NOMO-1 treated with dmso at 0.1 percent for 144 hours (cell line): ENCODE measurements around the gene CORIN.
"Not testable (repeated sequence)": the region's sequence is repeated elsewhere in the genome, so short reads cannot be mapped to it uniquely, and the experiment has no call there.

Source experiments
- DNase-seq: peaks from one replicate; lab custom pipeline; 2025; ENCODE audit not compliant: unreplicated experiment; lab: John Stamatoyannopoulos, UW

The CORIN gene

GRCh38 chr4:47776353-47776752, 61.5 kb downstream of the CORIN start:
- DNase-seq: no peak

DNA sequence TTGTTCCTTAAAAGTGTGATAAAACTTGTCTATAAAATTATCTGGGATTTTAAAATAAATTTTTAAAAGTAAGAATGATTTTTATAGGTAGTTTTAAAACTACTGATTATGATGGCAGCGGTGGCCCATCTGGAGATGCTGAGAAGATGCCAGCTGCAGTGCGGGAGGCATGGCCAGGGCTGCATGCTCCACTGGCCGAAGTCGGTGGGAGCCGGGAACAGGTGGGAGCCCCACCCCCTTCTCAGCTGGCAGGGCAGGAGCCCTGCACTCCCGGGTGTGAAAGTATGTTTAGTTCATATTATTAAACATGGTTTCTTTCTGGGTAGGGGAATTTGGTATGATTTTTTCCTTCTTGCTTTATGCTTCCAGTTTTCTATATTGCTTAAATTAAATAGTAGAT, 63.8 kb downstream of the CORIN start:
- no peak for DNase-seq

DNA sequence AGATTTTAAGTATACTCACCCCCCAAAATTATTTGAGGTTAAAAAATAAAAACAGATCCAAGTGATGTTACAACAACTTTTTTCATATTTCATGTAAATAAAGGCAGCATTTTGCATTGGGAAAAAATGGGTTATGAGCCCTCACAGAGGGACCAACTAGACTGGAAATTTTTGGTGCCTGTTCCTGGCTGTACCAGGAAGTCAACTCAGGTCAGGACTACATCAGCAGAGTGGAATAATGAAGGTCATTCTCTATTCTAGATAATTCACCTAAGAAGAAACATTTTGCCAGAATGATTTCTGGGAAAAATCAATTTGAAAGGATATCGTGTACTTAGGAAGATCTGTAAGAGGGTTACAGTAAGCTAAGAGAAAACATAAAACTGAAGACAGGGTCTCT, 66.8 kb downstream of the CORIN start:
- DNase-seq: no peak

GRCh38 chr4:47767956-47768355, 69.9 kb downstream of the CORIN start:
- DNase-seq: not testable (repeated sequence)

GRCh38 chr4:47763279-47763678, 74.6 kb downstream of the CORIN start:
- no peak for DNase-seq

- DNase-seq: no peak
Observed at GRCh38 chr4:47762376-47763266, 75.2 kb downstream of the CORIN start.

DNA sequence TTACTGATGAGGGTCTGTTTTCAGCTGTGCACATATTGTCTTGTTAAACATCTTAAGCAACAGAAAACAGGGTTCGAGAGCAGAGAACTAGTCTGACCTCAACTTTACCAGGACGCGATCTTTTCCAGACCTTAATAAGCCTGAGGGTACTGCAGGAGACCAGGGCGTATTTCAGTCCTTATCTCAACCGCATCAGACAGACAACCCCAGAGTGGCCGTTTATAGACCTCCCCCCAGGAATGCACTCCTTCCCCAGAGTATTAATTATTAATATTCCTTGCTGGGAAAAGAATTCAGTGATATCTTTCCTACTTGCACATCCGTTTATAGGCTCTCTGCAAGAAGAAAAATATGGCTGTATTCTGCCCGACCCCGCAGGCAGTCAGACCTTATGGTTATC, 84.6 kb downstream of the CORIN start:
- not testable (repeated sequence) for DNase-seq

GRCh38 chr4:47752214-47752613, 85.7 kb downstream of the CORIN start:
- no peak for DNase-seq

DNA sequence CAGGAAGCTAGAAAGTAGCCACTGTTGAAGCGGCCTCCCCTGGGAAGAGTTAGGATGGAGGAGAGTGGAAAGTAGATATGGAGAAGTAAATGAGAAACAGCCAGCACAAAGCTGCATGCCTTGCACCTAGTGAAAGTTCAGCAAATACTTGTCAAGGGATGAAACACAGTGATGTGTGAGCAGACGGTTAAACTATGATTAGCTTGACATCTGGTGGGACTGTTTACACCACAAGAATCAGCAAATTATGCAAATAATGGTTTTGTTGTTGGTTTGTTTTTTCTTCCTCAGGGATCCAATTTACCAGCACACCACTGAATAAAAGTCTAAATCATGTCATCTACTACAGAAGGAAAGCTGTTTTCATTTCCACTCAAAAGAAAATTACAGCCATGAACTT, 87.1 kb downstream of the CORIN start:
- no peak for DNase-seq

- DNase-seq: no peak
Observed at GRCh38 chr4:47749858-47750257, 88.0 kb downstream of the CORIN start.

DNA sequence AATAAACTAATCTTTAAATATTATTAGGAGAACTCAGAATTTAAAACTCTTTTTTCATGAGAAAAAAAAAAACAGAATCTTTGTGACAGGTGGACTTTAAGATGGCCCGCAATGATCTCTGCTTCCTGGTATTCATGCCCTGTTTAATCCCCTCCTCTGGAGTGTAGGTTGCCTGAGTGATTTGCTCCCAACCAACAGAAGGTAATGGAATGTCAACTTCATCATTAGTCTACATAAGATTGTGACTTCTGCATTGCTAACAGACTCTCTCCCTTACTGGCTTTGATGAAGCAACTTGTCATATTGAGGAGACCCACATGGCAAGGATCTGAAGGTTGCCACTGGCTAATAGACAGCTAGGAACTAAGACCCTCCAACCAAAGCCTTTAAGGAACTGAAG, 88.8 kb downstream of the CORIN start:
- no peak for DNase-seq

GRCh38 chr4:47747846-47748494, 89.9 kb downstream of the CORIN start:
- DNase-seq: no peak

DNA sequence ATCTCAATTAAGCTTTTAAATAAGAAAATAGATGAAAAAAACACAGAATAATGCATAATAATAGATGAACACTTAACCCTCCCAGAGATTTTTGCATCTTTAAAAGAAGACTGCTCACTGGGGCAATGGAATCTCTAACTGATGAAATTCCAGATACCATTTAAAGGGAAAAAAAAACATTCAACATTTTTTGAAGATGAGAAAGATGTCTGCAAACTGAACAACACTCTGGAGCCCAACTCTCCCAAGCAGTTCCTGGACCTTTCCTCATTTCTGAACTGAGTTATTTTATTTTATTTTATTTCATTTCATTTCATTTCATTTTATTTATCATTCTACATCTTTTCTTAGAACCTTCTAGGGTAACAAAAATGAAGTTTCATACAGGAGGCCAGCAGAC, 90.7 kb downstream of the CORIN start:
- no peak for DNase-seq

GRCh38 chr4:47746122-47746521, 91.7 kb downstream of the CORIN start:
- no peak for DNase-seq

GRCh38 chr4:47744843-47745382, 93.0 kb downstream of the CORIN start:
- no peak for DNase-seq

GRCh38 chr4:47744253-47744652, 93.6 kb downstream of the CORIN start:
- no peak for DNase-seq

DNA sequence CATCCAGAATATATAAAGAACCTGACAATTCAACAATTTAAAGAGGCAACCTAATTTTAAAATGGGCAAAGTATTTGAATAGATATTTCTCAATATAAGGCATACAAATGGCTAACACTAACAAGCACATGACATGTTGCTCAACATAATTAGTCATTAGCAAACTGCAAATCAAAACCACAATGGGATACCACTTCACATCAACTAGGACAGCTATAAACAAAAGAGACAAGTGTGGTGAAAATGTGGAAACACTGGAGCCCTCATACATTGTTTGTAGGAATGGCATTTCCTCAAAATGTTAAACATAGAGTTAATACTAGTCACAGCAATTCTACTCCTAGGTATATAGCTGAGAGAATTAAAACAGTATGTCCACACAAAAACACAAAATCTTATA, 96.7 kb downstream of the CORIN start:
- DNase-seq: peak; percentile 73

DNA sequence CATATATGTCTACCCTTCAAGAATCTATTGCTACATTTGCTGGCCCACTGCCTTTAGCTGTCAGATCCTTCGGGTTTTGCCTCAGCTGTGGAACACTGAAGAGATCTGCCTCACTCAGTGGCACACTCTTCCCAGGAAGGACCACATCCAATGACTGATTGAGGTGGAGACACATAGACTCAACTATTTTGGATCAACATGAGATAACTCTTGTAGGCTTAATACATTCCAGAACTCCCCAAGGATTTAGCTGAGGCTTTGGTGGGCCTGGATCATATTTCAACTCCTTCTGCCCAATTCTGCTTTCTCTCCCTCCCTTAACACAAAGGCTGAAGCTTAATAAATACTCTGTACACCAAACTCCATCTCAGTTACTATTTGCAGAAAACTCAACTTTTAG, 100.5 kb downstream of the CORIN start:
- no peak for DNase-seq

GRCh38 chr4:47736555-47736954, 101.3 kb downstream of the CORIN start:
- no peak for DNase-seq

GRCh38 chr4:47736146-47736545, 101.7 kb downstream of the CORIN start:
- no peak for DNase-seq

- no peak for DNase-seq
Observed at GRCh38 chr4:47733302-47734175, 104.3 kb downstream of the CORIN start.
